Left ventricle myocardium inferior (tissue), 1 donor: ENCODE measurements around the gene CEP72. TPM values are rescaled to one million over a fixed set of nuclear protein-coding genes. Genes with fewer than 3 reads are reported as not detected.

Experiments used
- DNase-seq: peaks from one replicate; pipeline ENCODE4 v3.0.0-alpha.2; 2020
- H3K27ac ChIP-seq: fragments of 200-600 bp; replicated peaks from 2 replicates; pipeline ENCODE4 v1.8.0; 2021
- H3K27me3 ChIP-seq: fragments of 200-600 bp; 2 replicates; pipeline ENCODE4 v1.8.0; 2021; ENCODE audit warnings: low read depth
- H3K36me3 ChIP-seq: fragments of 200-600 bp; 2 replicates; pipeline ENCODE4 v1.8.0; 2021
- H3K4me1 ChIP-seq: fragments of 200-600 bp; 2 replicates; pipeline ENCODE4 v1.8.0; 2021
- H3K4me3 ChIP-seq: fragments of 200-600 bp; 2 replicates; pipeline ENCODE4 v1.8.0; 2021; ENCODE audit warnings: mild to moderate bottlenecking, moderate library complexity
- H3K9me3 ChIP-seq: fragments of 200-600 bp; replicated peaks from 2 replicates; pipeline ENCODE4 v1.8.0; 2021
- CTCF ChIP-seq: fragments of 200-600 bp; IDR thresholded peaks from 2 replicates; pipeline ENCODE4 v1.8.0; 2021; ENCODE audit warnings: antibody characterized with exemption, mild to moderate bottlenecking, borderline replicate concordance
- intact Hi-C: fragments of 100-400 bp; cut with micrococcal nuclease; formaldehyde crosslinking; loops from one replicate; pipeline ENCODE4 v1.11.0; 2022
- total RNA-seq: library from RNA; stranded (reverse); fragmentation: NEBNext Ultra II Directional; extraction: Animal tissue kit (Norgen Biotek cat#: 25700); gene quantifications from one replicate; pipeline ENCODE4 v1.2.1, GENCODE V29; 2021
- donor health status: DM: no; HTN: yes; CAD: no; lungs with severe emphysema.

Gene CEP72
- total RNA-seq, 1 donor from 2014 or later, result 1.7 TPM

- Histone ChIP-seq H3K36me3 (no peaks in the 10 kb centered on the region), H3K27ac (no peak overlapping the region), H3K9me3 (peaks cover 7% of the 10 kb centered on the region), H3K4me3 (no peak overlapping the region), H3K27me3 (peaks cover 97% of the 10 kb centered on the region), H3K4me1 (no peaks in the 10 kb centered on the region)
- intact Hi-C loops, result no loop called here
- no peak for DNase-seq
- TF ChIP-seq CTCF, result no peak
Measured at GRCh38 chr5:591746-592145, 20.4 kb upstream of the CEP72 start.

GRCh38 chr5:592158-592557 lies 20.0 kb upstream of the CEP72 start:
- no peak for TF ChIP-seq CTCF
- Histone ChIP-seq H3K27ac (no peak overlapping the region), H3K36me3 (no peaks in the 10 kb centered on the region), H3K4me3 (no peak overlapping the region), H3K4me1 (no peaks in the 10 kb centered on the region), H3K27me3 (peaks cover 96% of the 10 kb centered on the region), H3K9me3 (peaks cover 7% of the 10 kb centered on the region)
- intact Hi-C loops, result no loop called here
- no peak for DNase-seq

GRCh38 chr5:593511-593910 lies 18.6 kb upstream of the CEP72 start:
- no peaks in the 10 kb centered on the region for H3K36me3 ChIP-seq
- no peak overlapping the region for H3K27ac ChIP-seq
- no peaks in the 10 kb centered on the region for H3K4me1 ChIP-seq
- TF ChIP-seq CTCF, result no peak
- peaks cover 7% of the 10 kb centered on the region for H3K9me3 ChIP-seq
- intact Hi-C loops, result no loop called here
- H3K4me3 ChIP-seq, result no peak overlapping the region
- peaks cover 97% of the 10 kb centered on the region for H3K27me3 ChIP-seq
- DNase-seq, result no peak

- no peaks in the 10 kb centered on the region for H3K4me1 ChIP-seq
- peaks cover 94% of the 10 kb centered on the region for H3K27me3 ChIP-seq
- no peak overlapping the region for H3K27ac ChIP-seq
- DNase-seq, result no peak
- no peaks in the 10 kb centered on the region for H3K36me3 ChIP-seq
- intact Hi-C loops, result no loop called here
- H3K4me3 ChIP-seq, result no peak overlapping the region
- TF ChIP-seq CTCF, result no peak
- H3K9me3 ChIP-seq, result peaks cover 7% of the 10 kb centered on the region
Measured at GRCh38 chr5:594226-594860, 17.8 kb upstream of the CEP72 start.

- intact Hi-C loops, result no loop called here
- Histone ChIP-seq H3K4me1 (no peaks in the 10 kb centered on the region), H3K9me3 (peaks cover 7% of the 10 kb centered on the region), H3K27ac (no peak overlapping the region), H3K27me3 (peaks cover 91% of the 10 kb centered on the region), H3K36me3 (no peaks in the 10 kb centered on the region), H3K4me3 (no peak overlapping the region)
- no peak for TF ChIP-seq CTCF
- DNase-seq, result no peak
Measured at GRCh38 chr5:595285-595875, 16.8 kb upstream of the CEP72 start.
